ENCODE data around the gene SYCE3. TPM values are rescaled to one million over a fixed set of nuclear protein-coding genes. Genes with fewer than 3 reads are reported as not detected.

Gene SYCE3
- total and polyA plus RNA-seq, 9 of the 15 experiments (the other 6 are each of a cell fraction or from before 2014, with no cell fraction given) = 0.56 TPM; not detected in 8

GRCh38 chr22:50600538-50600937 lies 37.8 kb upstream of the SYCE3 start, which contains the start of gene MAPK8IP2 (continued):
- TF ChIP-seq ZZZ3 (IDR thresholded peaks at IDR 0.05) (no peak), ZBTB7A (IDR thresholded peaks at IDR 0.05; ENCODE audit: borderline replicate concordance, control insufficient read depth, low read depth, low read length) (peak; percentile 11; the same call in 1 of the 2 replicates)
- TF ChIP-seq, protein P1, sequence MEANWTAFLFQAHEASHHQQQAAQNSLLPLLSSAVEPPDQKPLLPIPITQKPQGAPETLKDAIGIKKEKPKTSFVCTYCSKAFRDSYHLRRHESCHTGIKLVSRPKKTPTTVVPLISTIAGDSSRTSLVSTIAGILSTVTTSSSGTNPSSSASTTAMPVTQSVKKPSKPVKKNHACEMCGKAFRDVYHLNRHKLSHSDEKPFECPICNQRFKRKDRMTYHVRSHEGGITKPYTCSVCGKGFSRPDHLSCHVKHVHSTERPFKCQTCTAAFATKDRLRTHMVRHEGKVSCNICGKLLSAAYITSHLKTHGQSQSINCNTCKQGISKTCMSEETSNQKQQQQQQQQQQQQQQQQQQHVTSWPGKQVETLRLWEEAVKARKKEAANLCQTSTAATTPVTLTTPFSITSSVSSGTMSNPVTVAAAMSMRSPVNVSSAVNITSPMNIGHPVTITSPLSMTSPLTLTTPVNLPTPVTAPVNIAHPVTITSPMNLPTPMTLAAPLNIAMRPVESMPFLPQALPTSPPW (CRISPR knock-in tag; IDR thresholded peaks at IDR 0.05) = peak; percentile 66

- DNase-seq (ENCODE audit: extremely low read depth in 1 of 4, low spot score in 3 of 4) (peak; percentile 58 to 87 (median 83)), FAIRE-seq (no peak), ATAC-seq (peak; percentile 94)
- no peak overlapping the region for H3K4me3 ChIP-seq
- H3K9ac ChIP-seq (ENCODE audit: insufficient read depth in 1 of 2, low read depth in 2 of 2, low read length in 2 of 2) = no peak overlapping the region
- BruUV-seq (replicated peaks) = no TSS peak
- no peaks in the 10 kb centered on the region for H3K79me2 ChIP-seq (ENCODE audit: control insufficient read depth, insufficient read depth, low read length)
- H3K27me3 ChIP-seq (ENCODE audit: control insufficient read depth in 2 of 2, insufficient read depth in 2 of 2, low read length in 2 of 2) = peaks cover 9 to 43% of the 10 kb centered on the region in 2 experiments; a peak in 3 of 5 replicates
- WGBS (ENCODE audit: insufficient coverage, low coverage, missing lambda C conversion rate) = 29% methylated on average over 18 of the region's 52 CpGs
- no peaks in the 10 kb centered on the region for H3K9me3 ChIP-seq (replicated peaks; ENCODE audit: control insufficient read depth, insufficient read depth, low read depth, low read length)
- no peak overlapping the region for H3K4me2 ChIP-seq (ENCODE audit: insufficient read depth, low read length)
- H3K27ac ChIP-seq (ENCODE audit: extremely low read depth, low read depth, low read length) = no peak overlapping the region
- in situ Hi-C loops (cut with MboI) = no loop called here
- peaks cover 3% of the 10 kb centered on the region; the same call in 1 of the 2 replicates for H4K20me1 ChIP-seq (replicated peaks; ENCODE audit: control insufficient read depth, insufficient read depth, low read length)
- POLR2A ChIA-PET = interaction anchor here (0.7 kb wide), 2 partner anchors 47 to 77 kb away, joined by 3 read pairs; no protein-coding TSS in a partner anchor
- H3K4me1 ChIP-seq (replicated peaks in 1 of 2; ENCODE audit: control insufficient read depth in 2 of 2, insufficient read depth in 2 of 2, low read length in 2 of 2) = peaks cover 0 to 13% of the 10 kb centered on the region in 2 experiments; a peak in 2 of 5 replicates
- intact Hi-C loops (cut with micrococcal nuclease) = no loop called here
- H3K9me1 ChIP-seq (ENCODE audit: control insufficient read depth, insufficient read depth, low read length) = no peaks in the 10 kb centered on the region
- no peaks in the 10 kb centered on the region for H3K36me3 ChIP-seq (ENCODE audit: control insufficient read depth, insufficient read depth, low read length)
- no peak overlapping the region for H2AFZ ChIP-seq (ENCODE audit: low read depth, low read length)
- CTCF ChIA-PET (ENCODE audit: low intra/inter-chr PET ratio) = no interaction called here
- TF ChIP-seq JUND (IDR thresholded peaks at IDR 0.05; ENCODE audit: borderline replicate concordance, low read depth, low read length) = no peak
- no peak for TF ChIP-seq JUND (tag; IDR thresholded peaks at IDR 0.05; ENCODE audit: borderline replicate concordance, low read depth, low read length)
- no peak for TF ChIP-seq NFYB (IDR thresholded peaks at IDR 0.05; ENCODE audit: extremely low read depth, insufficient read length)
- TF ChIP-seq ARID4B (CRISPR knock-in tag; IDR thresholded peaks at IDR 0.05) = peak; percentile 100
- no peak for TF ChIP-seq TFAM (CRISPR knock-in tag; conservative IDR thresholded peaks at IDR 0.05)
- TF ChIP-seq, protein P2, sequence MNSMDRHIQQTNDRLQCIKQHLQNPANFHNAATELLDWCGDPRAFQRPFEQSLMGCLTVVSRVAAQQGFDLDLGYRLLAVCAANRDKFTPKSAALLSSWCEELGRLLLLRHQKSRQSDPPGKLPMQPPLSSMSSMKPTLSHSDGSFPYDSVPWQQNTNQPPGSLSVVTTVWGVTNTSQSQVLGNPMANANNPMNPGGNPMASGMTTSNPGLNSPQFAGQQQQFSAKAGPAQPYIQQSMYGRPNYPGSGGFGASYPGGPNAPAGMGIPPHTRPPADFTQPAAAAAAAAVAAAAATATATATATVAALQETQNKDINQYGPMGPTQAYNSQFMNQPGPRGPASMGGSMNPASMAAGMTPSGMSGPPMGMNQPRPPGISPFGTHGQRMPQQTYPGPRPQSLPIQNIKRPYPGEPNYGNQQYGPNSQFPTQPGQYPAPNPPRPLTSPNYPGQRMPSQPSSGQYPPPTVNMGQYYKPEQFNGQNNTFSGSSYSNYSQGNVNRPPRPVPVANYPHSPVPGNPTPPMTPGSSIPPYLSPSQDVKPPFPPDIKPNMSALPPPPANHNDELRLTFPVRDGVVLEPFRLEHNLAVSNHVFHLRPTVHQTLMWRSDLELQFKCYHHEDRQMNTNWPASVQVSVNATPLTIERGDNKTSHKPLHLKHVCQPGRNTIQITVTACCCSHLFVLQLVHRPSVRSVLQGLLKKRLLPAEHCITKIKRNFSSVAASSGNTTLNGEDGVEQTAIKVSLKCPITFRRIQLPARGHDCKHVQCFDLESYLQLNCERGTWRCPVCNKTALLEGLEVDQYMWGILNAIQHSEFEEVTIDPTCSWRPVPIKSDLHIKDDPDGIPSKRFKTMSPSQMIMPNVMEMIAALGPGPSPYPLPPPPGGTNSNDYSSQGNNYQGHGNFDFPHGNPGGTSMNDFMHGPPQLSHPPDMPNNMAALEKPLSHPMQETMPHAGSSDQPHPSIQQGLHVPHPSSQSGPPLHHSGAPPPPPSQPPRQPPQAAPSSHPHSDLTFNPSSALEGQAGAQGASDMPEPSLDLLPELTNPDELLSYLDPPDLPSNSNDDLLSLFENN (IDR thresholded peaks at IDR 0.05; ENCODE audit: low read depth in 2 of 2, low read length in 2 of 2) = no peak
- no peak for TF ChIP-seq GTF2F1 (IDR thresholded peaks at IDR 0.05; ENCODE audit: low read depth, low read length)
Measured at GRCh38 chr22:50599816-50600455, 37.2 kb upstream of the SYCE3 start.

Data from K562 (cell line).